OCI-LY3 (cell line): Measurements from ENCODE around the gene RHOC.

Source experiments
- H2AFZ ChIP-seq: fragments of 200-600, 300-600 bp; shearing (Covaris generic); 2 replicates; pipeline ENCODE4 v1.6.0; 2014; ENCODE audit warnings: antibody characterized with exemption, low read depth, low read length
- H3K27ac ChIP-seq: fragments of 200-600, 300-600 bp; sonication (generic); 2 replicates; pipeline ENCODE4 v1.5.1; 2014; ENCODE audit warnings: mild to moderate bottlenecking, low read length, moderate library complexity, mixed read lengths
- H3K27me3 ChIP-seq: fragments of 200-600, 300-600 bp; sonication (generic); 2 replicates; pipeline ENCODE4 v1.6.1; 2014; ENCODE audit warnings: low read depth, low read length, mixed read lengths
- H3K36me3 ChIP-seq: fragments of 200-600, 300-600 bp; sonication (generic); replicated peaks from 2 replicates; pipeline ENCODE3; 2014; ENCODE audit warnings: low read depth, low read length, mixed read lengths
- H3K4me1 ChIP-seq: fragments of 300-600, 200-600 bp; sonication (generic); 2 replicates; pipeline ENCODE4 v1.6.1; 2014; ENCODE audit warnings: low read length, mixed read lengths
- H3K4me2 ChIP-seq: fragments of 200-600, 300-600 bp; sonication (generic); 2 replicates; pipeline ENCODE4 v1.6.1; 2014; ENCODE audit warnings: low read length, mixed read lengths
- H3K4me3 ChIP-seq: fragments of 300-600, 200-600 bp; sonication (generic); 2 replicates; pipeline ENCODE4 v1.5.1; 2014; ENCODE audit warnings: antibody characterized with exemption, mild to moderate bottlenecking, low read length, moderate library complexity
- H3K79me2 ChIP-seq: fragments of 300-600, 200-600 bp; shearing (Covaris generic); 2 replicates; pipeline ENCODE4 v1.6.1; 2014; ENCODE audit warnings: mild to moderate bottlenecking, low read length, mixed read lengths
- H3K9ac ChIP-seq: fragments of 300-600, 200-600 bp; shearing (Covaris generic); 2 replicates; pipeline ENCODE4 v1.6.0; 2014; ENCODE audit warnings: mild to moderate bottlenecking, low read length, moderate library complexity
- H3K9me3 ChIP-seq: fragments of 200-600, 300-600 bp; shearing (Covaris generic); 2 replicates; pipeline ENCODE4 v1.6.1; 2014; ENCODE audit warnings: low read length, mixed read lengths; ENCODE audit not compliant: insufficient read depth
- H4K20me1 ChIP-seq: fragments of 200-600, 300-600 bp; sonication (generic); 2 replicates; pipeline ENCODE4 v1.6.1; 2016; ENCODE audit warnings: low read length, mixed read lengths; ENCODE audit not compliant: insufficient read depth
- CTCF ChIP-seq: fragments of 200-600, 300-600 bp; sonication (generic); IDR thresholded peaks from 2 replicates; pipeline ENCODE4 v1.5.1; 2014; ENCODE audit warnings: antibody characterized with exemption, low read length, low read depth
- EZH2phosphoT487 ChIP-seq: fragments of 200-600 bp; shearing (Covaris generic); IDR thresholded peaks from 2 replicates; pipeline ENCODE4 v1.6.1; 2018; ENCODE audit warnings: antibody characterized with exemption, mixed run types, low read depth

The RHOC gene

GRCh38 chr1:112743174-112744008 lies 36.5 kb upstream of the RHOC start:
- no peaks in the 10 kb centered on the region for H3K36me3 ChIP-seq
- no peak overlapping the region for H2AFZ ChIP-seq
- no peak overlapping the region for H3K4me3 ChIP-seq
- TF ChIP-seq CTCF (no peak), EZH2phosphoT487 (no peak)
- no peaks in the 10 kb centered on the region for H3K4me1 ChIP-seq
- no peak overlapping the region for H3K4me2 ChIP-seq
- H3K79me2 ChIP-seq: no peaks in the 10 kb centered on the region
- H3K9me3 ChIP-seq: no peaks in the 10 kb centered on the region
- no peak overlapping the region for H3K9ac ChIP-seq
- no peaks in the 10 kb centered on the region for H4K20me1 ChIP-seq
- no peak overlapping the region for H3K27ac ChIP-seq
- peaks cover 8% of the 10 kb centered on the region; the same call in 1 of the 2 replicates for H3K27me3 ChIP-seq

- no peak overlapping the region for H3K27ac ChIP-seq
- no peaks in the 10 kb centered on the region for H3K9me3 ChIP-seq
- peaks cover 32% of the 10 kb centered on the region for H3K27me3 ChIP-seq
- no peaks in the 10 kb centered on the region for H3K36me3 ChIP-seq
- H3K9ac ChIP-seq: no peak overlapping the region
- no peaks in the 10 kb centered on the region for H4K20me1 ChIP-seq
- no peaks in the 10 kb centered on the region for H3K79me2 ChIP-seq
- no peak overlapping the region for H2AFZ ChIP-seq
- H3K4me1 ChIP-seq: no peaks in the 10 kb centered on the region
- no peak overlapping the region for H3K4me2 ChIP-seq
- TF ChIP-seq CTCF (peak; percentile 28), EZH2phosphoT487 (no peak)
- no peak overlapping the region for H3K4me3 ChIP-seq
Measured at GRCh38 chr1:112737573-112737972, 30.6 kb upstream of the RHOC start.

- no peaks in the 10 kb centered on the region for H3K79me2 ChIP-seq
- no peaks in the 10 kb centered on the region for H3K4me1 ChIP-seq
- no peak overlapping the region for H3K4me3 ChIP-seq
- no peaks in the 10 kb centered on the region for H3K36me3 ChIP-seq
- no peak overlapping the region for H3K9ac ChIP-seq
- H4K20me1 ChIP-seq: no peaks in the 10 kb centered on the region
- H2AFZ ChIP-seq: no peak overlapping the region
- no peak for TF ChIP-seq CTCF
- TF ChIP-seq EZH2phosphoT487: no peak
- H3K27me3 ChIP-seq: peaks cover 32% of the 10 kb centered on the region
- H3K27ac ChIP-seq: no peak overlapping the region
- H3K9me3 ChIP-seq: no peaks in the 10 kb centered on the region
- H3K4me2 ChIP-seq: no peak overlapping the region
Measured at GRCh38 chr1:112735752-112736151, 28.8 kb upstream of the RHOC start.

GRCh38 chr1:112731451-112731850 lies 24.5 kb upstream of the RHOC start:
- Histone ChIP-seq H2AFZ (no peak overlapping the region), H3K9me3 (no peaks in the 10 kb centered on the region), H3K27me3 (peaks cover 14% of the 10 kb centered on the region), H3K4me3 (no peak overlapping the region), H3K36me3 (no peaks in the 10 kb centered on the region), H3K4me2 (no peak overlapping the region), H3K4me1 (no peaks in the 10 kb centered on the region), H4K20me1 (no peaks in the 10 kb centered on the region), H3K9ac (no peak overlapping the region), H3K27ac (no peak overlapping the region), H3K79me2 (no peaks in the 10 kb centered on the region)
- TF ChIP-seq CTCF: no peak
- no peak for TF ChIP-seq EZH2phosphoT487
